ENCODE measurements around the gene NOC2L.

GRCh38 chr1:1000357-1001056, 41.5 kb upstream of the NOC2L start:
- peak in 2 of 6 experiments; percentile 44 to 46 for TF ChIP-seq CTCF (IDR thresholded peaks at IDR 0.05)
- TF ChIP-seq EP300 (IDR thresholded peaks at IDR 0.05): peak in 2 of 4 donors; percentile 13 to 88
- peak; percentile 83 to 94 for TF ChIP-seq POLR2AphosphoS5 (IDR thresholded peaks at IDR 0.05)
- no peak for TF ChIP-seq POLR2A (IDR thresholded peaks at IDR 0.05)
